Stimulated activated CD4-positive, alpha-beta T cell treated with anti-CD3 and anti-CD28 coated beads, Interleukin-2, amount 100 ng/mL, for 4 hours (primary cell): ENCODE measurements around the gene CLEC2L.

Source experiments
- DNase-seq: peaks from one replicate; pipeline ENCODE4 v3.0.0-alpha.2; 2020; ENCODE audit warnings: low read depth

CLEC2L gene

GRCh38 chr7:139575338-139575680, 51.8 kb downstream of the CLEC2L start:
- DNase-seq: no peak

- DNase-seq: no peak
These were observed 52.9 kb downstream of the CLEC2L start for GRCh38 chr7:139576179-139576973.

- DNase-seq: no peak
These were observed 57.0 kb downstream of the CLEC2L start for GRCh38 chr7:139580435-139580834.

GRCh38 chr7:139582130-139582650, 58.7 kb downstream of the CLEC2L start:
- DNase-seq: no peak

- no peak for DNase-seq
These were observed 59.2 kb downstream of the CLEC2L start for GRCh38 chr7:139582671-139583155.

- no peak for DNase-seq
These were observed 60.5 kb downstream of the CLEC2L start for GRCh38 chr7:139583826-139584553.

GRCh38 chr7:139585042-139585441, 61.6 kb downstream of the CLEC2L start:
- no peak for DNase-seq

- DNase-seq: no peak
These were observed 62.8 kb downstream of the CLEC2L start for GRCh38 chr7:139586286-139586685.

GRCh38 chr7:139587535-139587934, 64.0 kb downstream of the CLEC2L start:
- DNase-seq: no peak

GRCh38 chr7:139588632-139589031, 65.1 kb downstream of the CLEC2L start:
- no peak for DNase-seq

GRCh38 chr7:139589474-139589873, 66.0 kb downstream of the CLEC2L start:
- DNase-seq: no peak

GRCh38 chr7:139591550-139592195, 68.2 kb downstream of the CLEC2L start:
- DNase-seq: no peak

- no peak for DNase-seq
These were observed 69.4 kb downstream of the CLEC2L start for GRCh38 chr7:139592801-139593461.

- DNase-seq: no peak
These were observed 70.6 kb downstream of the CLEC2L start for GRCh38 chr7:139594090-139594489.
